ENCODE data around the gene FABP6. TPM values are rescaled to one million over a fixed set of nuclear protein-coding genes. Genes with fewer than 3 reads are reported as not detected.
"Not testable (repeated sequence)": the region's sequence is repeated elsewhere in the genome, so short reads cannot be mapped to it uniquely, and the experiment has no call there.

FABP6 gene
- total RNA-seq, 2 donors from 2014 or later = not detected

DNA sequence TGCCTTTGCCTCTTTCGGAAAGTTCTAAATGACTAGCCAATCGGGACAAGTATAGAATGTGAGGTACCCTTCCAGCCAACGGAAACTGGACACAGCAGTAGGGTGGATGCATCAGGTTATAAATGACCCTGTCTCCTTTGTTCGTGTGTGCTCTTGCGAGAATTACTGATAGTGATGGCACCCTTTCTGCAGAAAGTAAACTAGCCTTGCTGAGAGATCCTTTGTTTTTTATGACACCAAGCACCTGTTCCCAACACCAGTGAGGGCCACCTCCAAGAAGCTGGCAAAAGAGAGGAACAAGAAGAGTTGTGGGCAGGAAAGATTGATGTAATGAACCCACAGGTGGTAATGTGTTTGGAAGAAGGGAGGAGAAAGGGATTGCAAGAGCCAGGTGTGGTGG is 42.8 kb upstream of the FABP6 start:
- TF ChIP-seq, protein P1, sequence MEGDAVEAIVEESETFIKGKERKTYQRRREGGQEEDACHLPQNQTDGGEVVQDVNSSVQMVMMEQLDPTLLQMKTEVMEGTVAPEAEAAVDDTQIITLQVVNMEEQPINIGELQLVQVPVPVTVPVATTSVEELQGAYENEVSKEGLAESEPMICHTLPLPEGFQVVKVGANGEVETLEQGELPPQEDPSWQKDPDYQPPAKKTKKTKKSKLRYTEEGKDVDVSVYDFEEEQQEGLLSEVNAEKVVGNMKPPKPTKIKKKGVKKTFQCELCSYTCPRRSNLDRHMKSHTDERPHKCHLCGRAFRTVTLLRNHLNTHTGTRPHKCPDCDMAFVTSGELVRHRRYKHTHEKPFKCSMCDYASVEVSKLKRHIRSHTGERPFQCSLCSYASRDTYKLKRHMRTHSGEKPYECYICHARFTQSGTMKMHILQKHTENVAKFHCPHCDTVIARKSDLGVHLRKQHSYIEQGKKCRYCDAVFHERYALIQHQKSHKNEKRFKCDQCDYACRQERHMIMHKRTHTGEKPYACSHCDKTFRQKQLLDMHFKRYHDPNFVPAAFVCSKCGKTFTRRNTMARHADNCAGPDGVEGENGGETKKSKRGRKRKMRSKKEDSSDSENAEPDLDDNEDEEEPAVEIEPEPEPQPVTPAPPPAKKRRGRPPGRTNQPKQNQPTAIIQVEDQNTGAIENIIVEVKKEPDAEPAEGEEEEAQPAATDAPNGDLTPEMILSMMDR (IDR thresholded peaks at IDR 0.05) = no peak
- H3K9me3 ChIP-seq = no peaks in the 10 kb centered on the region
- H3K4me3 ChIP-seq = no peak overlapping the region
- no peak overlapping the region for H3K9ac ChIP-seq (ENCODE audit: low read depth in 2 of 2, low read length in 2 of 2)
- no peaks in the 10 kb centered on the region for H3K36me3 ChIP-seq
- H3K4me1 ChIP-seq = no peaks in the 10 kb centered on the region
- no peak for DNase-seq
- H3K27me3 ChIP-seq = no peaks in the 10 kb centered on the region
- intact Hi-C loops (cut with DNase I) = loop anchor here (5.0 kb wide), 1 partner anchor 64 kb away; no protein-coding TSS in a partner anchor
- H3K27ac ChIP-seq = no peak overlapping the region

GRCh38 chr5:160187091-160187490 is 42.2 kb upstream of the FABP6 start:
- no peak for DNase-seq
- H3K27me3 ChIP-seq = no peaks in the 10 kb centered on the region
- TF ChIP-seq, protein P1 (IDR thresholded peaks at IDR 0.05) = no peak
- H3K9me3 ChIP-seq = no peaks in the 10 kb centered on the region
- H3K4me1 ChIP-seq = no peaks in the 10 kb centered on the region
- no peak overlapping the region for H3K9ac ChIP-seq (ENCODE audit: low read depth in 2 of 2, low read length in 2 of 2)
- intact Hi-C loops (cut with DNase I) = loop anchor here (5.0 kb wide), 1 partner anchor 65 kb away; no protein-coding TSS in a partner anchor
- no peak overlapping the region for H3K27ac ChIP-seq
- no peaks in the 10 kb centered on the region for H3K36me3 ChIP-seq
- no peak overlapping the region for H3K4me3 ChIP-seq

- Histone ChIP-seq H3K9me3 (no peaks in the 10 kb centered on the region), H3K9ac (ENCODE audit: low read depth in 2 of 2, low read length in 2 of 2) (peak overlapping the region; percentile 50 to 51), H3K36me3 (no peaks in the 10 kb centered on the region), H3K27ac (peak overlapping the region; percentile 61), H3K4me1 (no peaks in the 10 kb centered on the region), H3K27me3 (no peaks in the 10 kb centered on the region), H3K4me3 (peak overlapping the region; percentile 52)
- peak; percentile 75 for DNase-seq
- intact Hi-C loops (cut with DNase I) = loop anchor here (5.0 kb wide), 1 partner anchor 66 kb away; no protein-coding TSS in a partner anchor
- TF ChIP-seq, protein P1 (IDR thresholded peaks at IDR 0.05) = no peak
Measured at GRCh38 chr5:160188141-160189015, 40.9 kb upstream of the FABP6 start.

GRCh38 chr5:160192424-160192823 is 36.9 kb upstream of the FABP6 start:
- H3K27ac ChIP-seq = no peak overlapping the region
- TF ChIP-seq, protein P1 (IDR thresholded peaks at IDR 0.05) = no peak
- H3K4me1 ChIP-seq = no peaks in the 10 kb centered on the region
- intact Hi-C loops (cut with DNase I) = no loop called here
- H3K36me3 ChIP-seq = no peaks in the 10 kb centered on the region
- no peaks in the 10 kb centered on the region for H3K27me3 ChIP-seq
- no peak overlapping the region for H3K9ac ChIP-seq (ENCODE audit: low read depth in 2 of 2, low read length in 2 of 2)
- DNase-seq = no peak
- no peaks in the 10 kb centered on the region for H3K9me3 ChIP-seq
- H3K4me3 ChIP-seq = no peak overlapping the region

GRCh38 chr5:160193076-160193475 is 36.2 kb upstream of the FABP6 start:
- intact Hi-C loops (cut with DNase I); H3K4me3 ChIP-seq; H3K4me1 ChIP-seq; H3K9ac ChIP-seq (ENCODE audit: low read depth in 2 of 2, low read length in 2 of 2); H3K9me3 ChIP-seq; H3K27me3 ChIP-seq; DNase-seq; H3K27ac ChIP-seq; H3K36me3 ChIP-seq: not testable (repeated sequence)

DNA sequence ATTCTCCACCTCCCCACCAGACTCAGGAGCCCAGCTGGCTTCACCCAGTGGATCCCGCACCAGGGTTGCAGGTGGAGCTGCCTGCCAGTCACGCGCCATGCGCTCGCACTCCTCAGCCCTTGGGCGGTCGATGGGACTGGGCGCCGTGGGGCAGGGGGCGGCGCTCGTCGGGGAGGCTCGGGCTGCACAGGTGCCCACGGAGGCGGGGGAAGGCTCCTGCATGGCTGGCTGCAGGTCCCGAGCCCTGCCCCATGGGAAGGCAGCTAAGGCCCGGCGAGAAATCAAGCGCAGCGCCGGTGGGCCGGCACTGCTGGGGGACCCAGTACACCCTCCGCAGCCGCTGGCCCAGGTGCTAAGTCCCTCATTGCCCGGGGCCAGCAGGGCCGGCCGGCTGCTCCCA is 35.5 kb upstream of the FABP6 start:
- intact Hi-C loops (cut with DNase I); H3K27ac ChIP-seq; H3K4me3 ChIP-seq; H3K27me3 ChIP-seq; H3K9me3 ChIP-seq; H3K9ac ChIP-seq (ENCODE audit: low read depth in 2 of 2, low read length in 2 of 2); H3K36me3 ChIP-seq; DNase-seq; H3K4me1 ChIP-seq: not testable (repeated sequence)
